SJCRH30 (cell line): ENCODE data around the gene DHRS2. TPM values are rescaled to one million over a fixed set of nuclear protein-coding genes. Genes with fewer than 3 reads are reported as not detected.

ENCODE experiments used
- DNase-seq, 2 experiments: peaks; one replicate each; pipeline ENCODE4 v3.0.0-alpha.2; 2015 to 2020
- H3K27ac ChIP-seq: fragments of 250-450 bp; sonication (Bioruptor Pico); 2 replicates; pipeline ENCODE4 v1.5.1; 2020; ENCODE audit warnings: mild to moderate bottlenecking, moderate library complexity
- H3K27me3 ChIP-seq: fragments of 250-450 bp; sonication (Bioruptor Pico); 2 replicates; pipeline ENCODE4 v1.5.1; 2020; ENCODE audit warnings: mild to moderate bottlenecking, moderate library complexity
- H3K36me3 ChIP-seq: fragments of 250-450 bp; sonication (Bioruptor Pico); 2 replicates; pipeline ENCODE4 v1.5.1; 2020; ENCODE audit warnings: mild to moderate bottlenecking, moderate library complexity
- H3K4me1 ChIP-seq: fragments of 250-450 bp; sonication (Bioruptor Pico); 2 replicates; pipeline ENCODE4 v1.5.1; 2020; ENCODE audit warnings: mild to moderate bottlenecking, moderate library complexity
- H3K4me3 ChIP-seq: fragments of 250-450 bp; sonication (Bioruptor Pico); 2 replicates; pipeline ENCODE4 v1.5.1; 2020; ENCODE audit warnings: mild to moderate bottlenecking, moderate library complexity
- H3K9me3 ChIP-seq: fragments of 250-450 bp; sonication (Bioruptor Pico); replicated peaks from 2 replicates; pipeline ENCODE4 v1.5.1; 2020; ENCODE audit warnings: mild to moderate bottlenecking, moderate library complexity
- total RNA-seq: library from RNA; depleted of rRNA; stranded (reverse); fragments of >200 nt; shearing (Covaris generic); gene quantifications from 2 replicates; pipeline ENCODE4 v1.2.3, GENCODE V29; 2014

Gene DHRS2
- total RNA-seq, 1 experiment from 2014 or later, result 0.99 TPM

DNA sequence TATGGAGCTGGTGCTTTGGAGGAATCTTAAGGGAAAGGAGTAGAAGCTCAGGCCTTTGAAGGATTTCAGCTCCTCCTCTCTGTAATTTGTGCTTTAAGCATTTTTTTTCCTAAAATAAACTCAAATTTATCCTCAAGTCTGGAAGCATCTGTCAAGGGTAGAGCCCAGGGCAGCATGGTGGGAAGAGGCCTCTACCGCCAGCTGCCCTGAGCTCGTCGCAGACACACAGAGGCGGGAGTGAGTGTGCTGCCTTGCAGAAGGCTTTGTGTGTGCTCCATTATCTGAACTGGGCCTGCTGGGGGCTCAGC is 9.3 kb downstream of the DHRS2 start:
- Histone ChIP-seq H3K4me1 (no peaks in the 10 kb centered on the region), H3K27me3 (peaks cover 3% of the 10 kb centered on the region; the same call in 1 of the 2 replicates), H3K27ac (no peak overlapping the region), H3K9me3 (no peaks in the 10 kb centered on the region), H3K4me3 (no peak overlapping the region), H3K36me3 (no peaks in the 10 kb centered on the region)
- DNase-seq, result no peak

- no peak overlapping the region for H3K4me3 ChIP-seq
- no peak for DNase-seq
- no peaks in the 10 kb centered on the region for H3K36me3 ChIP-seq
- H3K27me3 ChIP-seq, result peaks cover 3% of the 10 kb centered on the region; the same call in 1 of the 2 replicates
- no peak overlapping the region for H3K27ac ChIP-seq
- H3K9me3 ChIP-seq, result no peaks in the 10 kb centered on the region
- H3K4me1 ChIP-seq, result no peaks in the 10 kb centered on the region
Observed at GRCh38 chr14:23645812-23646647, 9.9 kb downstream of the DHRS2 start.

GRCh38 chr14:23646648-23647549 is 10.7 kb downstream of the DHRS2 start:
- Histone ChIP-seq H3K36me3 (no peaks in the 10 kb centered on the region), H3K9me3 (no peaks in the 10 kb centered on the region), H3K4me3 (no peak overlapping the region), H3K27ac (no peak overlapping the region), H3K27me3 (peaks cover 3% of the 10 kb centered on the region; the same call in 1 of the 2 replicates), H3K4me1 (no peaks in the 10 kb centered on the region)
- DNase-seq, result no peak

GRCh38 chr14:23647619-23648018 is 11.5 kb downstream of the DHRS2 start:
- Histone ChIP-seq H3K9me3 (no peaks in the 10 kb centered on the region), H3K27me3 (peaks cover 3% of the 10 kb centered on the region; the same call in 1 of the 2 replicates), H3K36me3 (no peaks in the 10 kb centered on the region), H3K4me1 (no peaks in the 10 kb centered on the region), H3K4me3 (no peak overlapping the region), H3K27ac (no peak overlapping the region)
- no peak for DNase-seq

DNA sequence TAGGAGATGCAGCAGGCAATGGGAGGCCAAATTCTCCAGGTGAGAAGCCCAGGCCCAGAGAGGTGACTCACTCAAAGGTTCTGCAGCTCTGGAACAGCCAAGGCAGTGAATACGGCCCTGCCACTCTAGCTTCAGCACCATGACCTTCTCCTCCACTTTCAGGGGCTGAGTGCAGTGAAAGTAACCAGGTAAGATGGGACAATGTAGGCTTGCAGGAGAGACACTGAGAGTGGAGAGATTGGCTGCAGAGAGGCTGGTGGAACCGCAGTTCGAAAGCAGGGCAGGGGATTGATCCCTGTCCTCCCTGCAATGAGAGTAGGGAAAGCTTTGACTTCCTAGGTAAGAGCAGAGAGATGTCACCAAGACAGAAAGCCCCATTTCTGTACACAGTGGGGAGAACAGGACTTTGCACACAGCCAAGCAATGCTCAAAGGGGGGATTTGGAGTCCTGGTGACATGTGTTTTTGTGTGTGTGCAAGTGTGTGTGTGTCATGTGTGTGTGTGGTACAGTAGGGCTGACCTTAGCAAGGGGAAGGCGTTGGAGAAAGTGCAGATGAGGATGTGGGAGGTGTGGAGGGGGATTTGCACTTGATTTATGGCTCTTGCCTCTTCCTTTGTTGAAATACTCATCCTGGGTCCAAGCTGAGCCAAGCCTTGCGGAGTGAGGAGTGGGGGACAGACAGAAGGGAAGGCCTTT is 12.7 kb downstream of the DHRS2 start:
- peaks cover 3% of the 10 kb centered on the region; the same call in 1 of the 2 replicates for H3K27me3 ChIP-seq
- no peaks in the 10 kb centered on the region for H3K9me3 ChIP-seq
- no peak overlapping the region for H3K27ac ChIP-seq
- DNase-seq, result no peak
- H3K4me1 ChIP-seq, result no peaks in the 10 kb centered on the region
- H3K36me3 ChIP-seq, result no peaks in the 10 kb centered on the region
- no peak overlapping the region for H3K4me3 ChIP-seq

- Histone ChIP-seq H3K4me3 (no peak overlapping the region), H3K27ac (no peak overlapping the region), H3K4me1 (no peaks in the 10 kb centered on the region), H3K36me3 (no peaks in the 10 kb centered on the region), H3K27me3 (peaks cover 3% of the 10 kb centered on the region; the same call in 1 of the 2 replicates), H3K9me3 (no peaks in the 10 kb centered on the region)
- DNase-seq, result no peak
Observed at GRCh38 chr14:23650506-23650905, 14.3 kb downstream of the DHRS2 start.

GRCh38 chr14:23653051-23653450 is 16.9 kb downstream of the DHRS2 start:
- Histone ChIP-seq H3K4me1 (no peaks in the 10 kb centered on the region), H3K27ac (no peak overlapping the region), H3K9me3 (no peaks in the 10 kb centered on the region), H3K27me3 (peaks cover 3% of the 10 kb centered on the region; the same call in 1 of the 2 replicates), H3K36me3 (no peaks in the 10 kb centered on the region), H3K4me3 (no peak overlapping the region)
- DNase-seq, result no peak

- Histone ChIP-seq H3K4me1 (no peaks in the 10 kb centered on the region), H3K9me3 (no peaks in the 10 kb centered on the region), H3K4me3 (no peak overlapping the region), H3K36me3 (no peaks in the 10 kb centered on the region), H3K27me3 (peaks cover 3% of the 10 kb centered on the region; the same call in 1 of the 2 replicates), H3K27ac (no peak overlapping the region)
- DNase-seq, result no peak
Observed at GRCh38 chr14:23654231-23654630, 18.1 kb downstream of the DHRS2 start.

DNA sequence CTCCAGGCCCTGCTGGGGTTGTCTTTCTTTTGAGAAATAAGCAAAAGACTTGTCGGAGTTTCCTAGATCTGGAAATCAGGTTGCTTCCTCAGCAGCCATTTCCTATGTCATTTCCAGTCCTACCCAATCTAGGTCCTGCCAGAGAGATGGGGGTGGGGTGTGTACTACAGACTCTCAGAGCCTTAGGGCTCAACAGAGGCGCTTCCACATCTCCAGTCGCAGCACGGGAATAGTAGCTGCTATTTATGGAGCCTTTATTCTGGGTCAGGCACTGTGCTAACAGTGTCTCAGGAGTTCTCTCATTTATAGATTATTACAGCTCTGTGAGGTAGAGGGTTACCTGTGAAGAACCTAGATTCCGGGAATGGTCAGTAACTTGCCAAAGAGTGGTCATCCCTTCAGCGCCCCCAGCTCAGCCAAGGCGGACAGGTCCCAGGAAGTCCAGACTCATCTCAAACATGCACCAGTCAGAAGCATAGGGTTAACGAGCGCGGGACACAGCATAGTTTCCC is 21.9 kb downstream of the DHRS2 start:
- H3K27me3 ChIP-seq, result no peaks in the 10 kb centered on the region
- H3K4me3 ChIP-seq, result no peak overlapping the region
- H3K4me1 ChIP-seq, result no peaks in the 10 kb centered on the region
- H3K36me3 ChIP-seq, result no peaks in the 10 kb centered on the region
- H3K9me3 ChIP-seq, result no peaks in the 10 kb centered on the region
- DNase-seq, result no peak
- H3K27ac ChIP-seq, result no peak overlapping the region

GRCh38 chr14:23660290-23661226 is 24.4 kb downstream of the DHRS2 start:
- no peak for DNase-seq
- Histone ChIP-seq H3K27me3 (no peaks in the 10 kb centered on the region), H3K9me3 (no peaks in the 10 kb centered on the region), H3K36me3 (no peaks in the 10 kb centered on the region), H3K4me1 (no peaks in the 10 kb centered on the region), H3K4me3 (no peak overlapping the region), H3K27ac (no peak overlapping the region)

- Histone ChIP-seq H3K9me3 (no peaks in the 10 kb centered on the region), H3K36me3 (no peaks in the 10 kb centered on the region), H3K27me3 (no peaks in the 10 kb centered on the region), H3K4me3 (no peak overlapping the region), H3K27ac (no peak overlapping the region), H3K4me1 (no peaks in the 10 kb centered on the region)
- no peak for DNase-seq
Observed at GRCh38 chr14:23661542-23661941, 25.4 kb downstream of the DHRS2 start.

DNA sequence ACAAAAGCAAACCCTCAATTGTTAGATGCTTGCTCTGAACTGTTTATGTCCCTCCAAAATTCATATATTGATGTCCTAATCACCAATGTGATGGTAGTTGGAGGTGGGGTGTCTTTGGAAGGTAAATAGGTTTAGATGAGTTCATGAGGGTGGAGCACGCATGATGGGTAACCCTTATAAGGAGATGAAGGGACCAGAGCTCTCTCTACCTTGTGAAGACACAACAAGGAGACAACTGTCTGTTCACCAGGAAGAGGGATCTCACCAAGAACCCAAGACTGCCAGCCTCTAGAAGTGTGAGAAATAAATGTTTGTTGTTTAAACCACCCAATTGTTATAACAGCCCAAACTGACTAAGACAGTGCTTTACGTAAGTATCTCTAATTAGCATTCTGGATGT is 27.0 kb downstream of the DHRS2 start:
- no peak for DNase-seq
- no peak overlapping the region for H3K27ac ChIP-seq

DNA sequence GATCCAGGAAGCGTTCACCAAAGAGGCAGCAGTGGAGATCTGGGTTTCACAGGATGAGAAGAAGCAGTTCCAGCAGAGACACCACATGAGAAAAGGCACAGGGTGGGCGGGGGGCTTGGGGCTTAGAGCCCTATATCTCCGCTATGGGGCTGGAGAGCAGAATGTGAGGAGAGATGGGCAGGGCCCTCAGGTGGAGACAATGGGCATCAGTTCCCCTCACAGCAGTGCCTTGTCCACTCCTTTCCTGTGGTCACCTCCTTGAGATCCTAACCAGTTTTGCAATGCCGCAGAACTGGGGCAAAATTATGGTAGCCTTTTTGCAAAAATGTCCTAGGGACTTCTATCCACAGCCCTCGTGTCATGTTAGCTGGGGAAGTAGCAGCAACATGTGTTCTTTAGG is 27.5 kb downstream of the DHRS2 start:
- no peaks in the 10 kb centered on the region for H3K27me3 ChIP-seq
- H3K9me3 ChIP-seq, result no peaks in the 10 kb centered on the region
- no peak overlapping the region for H3K4me3 ChIP-seq
- H3K27ac ChIP-seq, result no peak overlapping the region
- no peaks in the 10 kb centered on the region for H3K36me3 ChIP-seq
- no peak for DNase-seq
- no peaks in the 10 kb centered on the region for H3K4me1 ChIP-seq

More for the DNA sequence above, 27.0 kb downstream of the DHRS2 start:
- H3K27me3 ChIP-seq, result no peaks in the 10 kb centered on the region
- no peaks in the 10 kb centered on the region for H3K36me3 ChIP-seq
- no peaks in the 10 kb centered on the region for H3K9me3 ChIP-seq
- no peaks in the 10 kb centered on the region for H3K4me1 ChIP-seq
- no peak overlapping the region for H3K4me3 ChIP-seq
